Panc1 (cell line): ENCODE results near the gene CRISPLD2. TPM values are rescaled to one million over a fixed set of nuclear protein-coding genes. Genes with fewer than 3 reads are reported as not detected.

Experiments
- ATAC-seq: fragments of 200-7000 bp; cut with Tn5 transposase; 2 replicates; pipeline ENCODE4 v1.9.1; 2020; ENCODE audit warnings: mild to moderate bottlenecking, moderate library complexity
- BruUV-seq: library from RNA; stranded (reverse); fragments of 400-500 nt; replicated peaks from 2 replicates; lab custom pipeline; 2021; lab: Mats Ljungman, UMichigan
- CTCF ChIA-PET: fragments of 300-600 bp; sonication (Branson Sonifier 250); formaldehyde crosslinking; loops from one replicate; lab custom pipeline; 2022; ENCODE audit warnings: antibody characterized with exemption; lab: Charles Lee
- POLR2A ChIA-PET: fragments of 300-600 bp; sonication (Branson Sonifier 250); formaldehyde crosslinking; loops from one replicate; lab custom pipeline; 2022; ENCODE audit warnings: antibody characterized with exemption; lab: Charles Lee
- DNase-seq: peaks from one replicate; pipeline ENCODE4 v3.0.0-alpha.2; 2010; ENCODE audit warnings: low read depth, low spot score
- H3K27ac ChIP-seq: 2 replicates; pipeline ENCODE4 v1.5.1; 2011; ENCODE audit warnings: mild to moderate bottlenecking, low read length, inconsistent platforms
- H3K27me3 ChIP-seq: fragments of 200-500 bp; sonication (Bioruptor generic); 2 replicates; pipeline ENCODE4 v1.6.0; 2014; ENCODE audit warnings: low read length, inconsistent platforms; ENCODE audit not compliant: control insufficient read depth, insufficient read depth
- H3K36me3 ChIP-seq: fragments of 200-500 bp; sonication (Bioruptor generic); 2 replicates; pipeline ENCODE4 v1.5.1; 2014; ENCODE audit warnings: inconsistent platforms, mild to moderate bottlenecking, low read length, moderate library complexity; ENCODE audit not compliant: control insufficient read depth, insufficient read depth
- H3K4me1 ChIP-seq: 2 replicates; pipeline ENCODE4 v1.5.1; 2011; ENCODE audit warnings: inconsistent platforms, mild to moderate bottlenecking, low read length, moderate library complexity; ENCODE audit not compliant: control insufficient read depth, insufficient read depth
- H3K4me3 ChIP-seq, 2 experiments: 2 replicates each; pipeline ENCODE4 v1.5.1; 2011 to 2012; ENCODE audit warnings: low read depth in 2 of 2, low read length in 2 of 2, mild to moderate bottlenecking in 2 of 2, inconsistent platforms in 1 of 2, moderate library complexity in 1 of 2
- H3K9me3 ChIP-seq: fragments of 200-500 bp; sonication (Bioruptor generic); 2 replicates; pipeline ENCODE4 v1.5.1; 2014; ENCODE audit warnings: low read depth, mild to moderate bottlenecking, inconsistent platforms, low read length, moderate library complexity; ENCODE audit not compliant: control insufficient read depth, insufficient read depth
- CTCF ChIP-seq: fragments of 450-650 bp; IDR thresholded peaks from 2 replicates; pipeline ENCODE4 v1.5.1; 2017; ENCODE audit warnings: mild to moderate bottlenecking
- POLR2AphosphoS5 ChIP-seq: IDR thresholded peaks from 2 replicates; pipeline ENCODE4 v1.6.1; 2012; ENCODE audit warnings: mild to moderate bottlenecking, low read depth, low read length, moderate library complexity
- REST ChIP-seq, 2 experiments: IDR thresholded peaks; 2 replicates each; pipeline ENCODE4 v1.6.1; 2011 to 2012; ENCODE audit warnings: low read depth in 2 of 2, control low read depth in 1 of 2, low read length in 1 of 2, mild to moderate bottlenecking in 1 of 2, moderate library complexity in 1 of 2; ENCODE audit not compliant: insufficient read depth in 1 of 2
- SIN3A ChIP-seq: IDR thresholded peaks from 2 replicates; pipeline ENCODE4 v1.6.1; 2012; ENCODE audit warnings: low read depth, mild to moderate bottlenecking, low read length, moderate library complexity, borderline replicate concordance; ENCODE audit not compliant: insufficient read depth
- TCF7L2 ChIP-seq: IDR thresholded peaks from 2 replicates; pipeline ENCODE4 v1.6.1; 2011; ENCODE audit warnings: mild to moderate bottlenecking, low read depth, low read length, inconsistent platforms
- in situ Hi-C: cut with HindIII; loops from 2 replicates; pipeline ENCODE4 v1.10.0; 2016; ENCODE audit warnings: low sequenced_read_pairs, low pct_unique_long_range_greater_than_20kb
- intact Hi-C: fragments of 100-400 bp; cut with micrococcal nuclease; formaldehyde crosslinking; loops from one replicate; pipeline ENCODE4 v1.10.0; 2022; ENCODE audit not compliant: unreplicated experiment
- total RNA-seq: library from RNA; stranded (reverse); gene quantifications from one replicate; pipeline ENCODE4 v1.2.1, GENCODE V29; 2021; ENCODE audit not compliant: unreplicated experiment

CRISPLD2 gene
- total RNA-seq, 1 experiment from 2014 or later = 12.9 TPM

DNA sequence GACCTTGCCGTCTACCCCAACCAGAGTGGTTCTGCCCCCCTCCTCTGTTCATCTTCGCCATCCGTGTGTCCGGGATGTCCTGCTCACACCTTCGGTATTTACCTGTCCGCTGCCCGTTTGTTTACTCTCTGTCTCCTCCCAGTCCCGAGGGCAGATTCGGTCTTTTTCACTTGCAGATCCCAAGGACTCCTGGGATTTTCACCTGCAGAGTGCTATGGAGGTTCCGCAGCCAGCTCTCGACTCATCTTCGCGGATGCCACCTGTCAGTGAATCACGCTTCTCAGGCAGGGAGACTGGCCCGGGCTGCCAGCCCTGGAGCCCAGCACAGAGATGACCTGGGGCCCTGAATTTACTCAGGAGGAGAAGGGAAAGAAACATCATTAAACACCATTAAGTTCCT lies 8.1 kb downstream of the CRISPLD2 start:
- Histone ChIP-seq H3K4me3 (no peak overlapping the region), H3K4me1 (no peaks in the 10 kb centered on the region; the same call in 1 of the 2 replicates), H3K27ac (no peak overlapping the region), H3K27me3 (no peaks in the 10 kb centered on the region), H3K36me3 (no peaks in the 10 kb centered on the region), H3K9me3 (no peaks in the 10 kb centered on the region)
- no peak for TF ChIP-seq CTCF
- TF ChIP-seq TCF7L2 = no peak
- no peak for TF ChIP-seq SIN3A
- TF ChIP-seq POLR2AphosphoS5 = no peak
- no peak for TF ChIP-seq REST (IDR thresholded peaks at IDR 0.05; ENCODE audit: insufficient read depth in 1 of 2, low read depth in 2 of 2, low read length in 1 of 2)
- in situ Hi-C loops = no loop called here
- no TSS peak for BruUV-seq
- ATAC-seq (no peak), DNase-seq (no peak)
- ChIA-PET CTCF (no interaction called here), POLR2A (no interaction called here)
- intact Hi-C loops = no loop called here

DNA sequence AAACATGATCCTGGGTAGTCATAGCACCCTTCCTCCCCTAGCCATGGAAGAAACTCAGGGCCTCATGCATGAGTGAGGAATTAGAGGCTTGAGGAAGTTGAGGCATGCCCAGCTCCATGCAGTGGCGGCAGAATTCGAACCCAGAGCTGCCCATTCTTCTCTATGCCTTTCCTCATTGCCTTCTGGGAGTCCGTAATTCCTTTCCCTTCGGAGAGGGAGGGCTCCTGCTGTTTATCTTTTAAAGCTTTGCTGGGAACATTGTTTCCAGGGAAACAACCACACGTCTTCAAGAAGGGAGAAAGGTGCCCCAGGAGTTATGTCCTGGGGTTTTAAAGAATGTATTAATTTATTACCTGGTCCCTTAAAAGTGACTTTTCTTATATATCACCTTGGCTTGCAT lies 8.5 kb downstream of the CRISPLD2 start:
- no peak overlapping the region for H3K27ac ChIP-seq
- ATAC-seq (no peak), DNase-seq (no peak)
- POLR2A ChIA-PET = no interaction called here
- BruUV-seq = no TSS peak
- no peaks in the 10 kb centered on the region for H3K9me3 ChIP-seq
- no peaks in the 10 kb centered on the region for H3K36me3 ChIP-seq
- H3K4me1 ChIP-seq = no peaks in the 10 kb centered on the region; the same call in 1 of the 2 replicates
- no peaks in the 10 kb centered on the region for H3K27me3 ChIP-seq
- TF ChIP-seq REST (IDR thresholded peaks at IDR 0.05; ENCODE audit: insufficient read depth in 1 of 2, low read depth in 2 of 2, low read length in 1 of 2) (no peak), POLR2AphosphoS5 (no peak), SIN3A (no peak), TCF7L2 (no peak), CTCF (no peak)
- intact Hi-C loops (no loop called here), in situ Hi-C loops (no loop called here)
- CTCF ChIA-PET = no interaction called here
- H3K4me3 ChIP-seq = no peak overlapping the region
